ENCODE results near the gene PRMT2. TPM values are rescaled to one million over a fixed set of nuclear protein-coding genes. Genes with fewer than 3 reads are reported as not detected.
"Not testable (repeated sequence)": the region's sequence is repeated elsewhere in the genome, so short reads cannot be mapped to it uniquely, and the experiment has no call there.

Gene PRMT2
- polyA plus RNA-seq, 1 donor = 88.7 TPM

- Histone ChIP-seq H3K9me3 (ENCODE audit: control insufficient read depth, low read depth, low read length) (peaks cover 5% of the 10 kb centered on the region), H3K27me3 (ENCODE audit: control insufficient read depth, insufficient read depth, low read length) (no peaks in the 10 kb centered on the region), H3K4me1 (ENCODE audit: control insufficient read depth, insufficient read depth, low read length) (no peaks in the 10 kb centered on the region), H3K27ac (ENCODE audit: low read length) (no peak overlapping the region), H3K4me3 (ENCODE audit: low read length) (no peak overlapping the region), H3K36me3 (ENCODE audit: control insufficient read depth, insufficient read depth, low read length) (no peaks in the 10 kb centered on the region)
- WGBS (ENCODE audit: insufficient coverage, low lambda C conversion rate) = no CpG with 5 or more reads among the region's 6 CpGs
- no peak for DNase-seq
Measured at GRCh38 chr21:46626975-46627501, 8.4 kb upstream of the PRMT2 start.

GRCh38 chr21:46627726-46628125 is 7.7 kb upstream of the PRMT2 start:
- no peak for DNase-seq
- Histone ChIP-seq H3K4me1 (ENCODE audit: control insufficient read depth, insufficient read depth, low read length) (no peaks in the 10 kb centered on the region), H3K4me3 (ENCODE audit: low read length) (no peak overlapping the region), H3K27ac (ENCODE audit: low read length) (no peak overlapping the region), H3K9me3 (ENCODE audit: control insufficient read depth, low read depth, low read length) (peaks cover 5% of the 10 kb centered on the region), H3K36me3 (ENCODE audit: control insufficient read depth, insufficient read depth, low read length) (no peaks in the 10 kb centered on the region), H3K27me3 (ENCODE audit: control insufficient read depth, insufficient read depth, low read length) (no peaks in the 10 kb centered on the region)
- WGBS (ENCODE audit: insufficient coverage, low lambda C conversion rate) = no CpG with 5 or more reads among the region's 4 CpGs

GRCh38 chr21:46628868-46629267 is 6.6 kb upstream of the PRMT2 start:
- H3K4me1 ChIP-seq (ENCODE audit: control insufficient read depth, insufficient read depth, low read length) = no peaks in the 10 kb centered on the region
- no CpG with 5 or more reads among the region's 6 CpGs for WGBS (ENCODE audit: insufficient coverage, low lambda C conversion rate)
- H3K36me3 ChIP-seq (ENCODE audit: control insufficient read depth, insufficient read depth, low read length) = no peaks in the 10 kb centered on the region
- H3K27ac ChIP-seq (ENCODE audit: low read length) = no peak overlapping the region
- no peaks in the 10 kb centered on the region for H3K27me3 ChIP-seq (ENCODE audit: control insufficient read depth, insufficient read depth, low read length)
- H3K4me3 ChIP-seq (ENCODE audit: low read length) = no peak overlapping the region
- H3K9me3 ChIP-seq (ENCODE audit: control insufficient read depth, low read depth, low read length) = peaks cover 5% of the 10 kb centered on the region
- no peak for DNase-seq

- not testable (repeated sequence) for H3K36me3 ChIP-seq (ENCODE audit: control insufficient read depth, insufficient read depth, low read length); H3K27me3 ChIP-seq (ENCODE audit: control insufficient read depth, insufficient read depth, low read length); H3K9me3 ChIP-seq (ENCODE audit: control insufficient read depth, low read depth, low read length); H3K27ac ChIP-seq (ENCODE audit: low read length); H3K4me3 ChIP-seq (ENCODE audit: low read length); H3K4me1 ChIP-seq (ENCODE audit: control insufficient read depth, insufficient read depth, low read length); DNase-seq
- WGBS (ENCODE audit: insufficient coverage, low lambda C conversion rate) = no CpG with 5 or more reads among the region's 2 CpGs
Measured at GRCh38 chr21:46630915-46631314, 4.6 kb upstream of the PRMT2 start.

GRCh38 chr21:46633566-46633965 is 1.9 kb upstream of the PRMT2 start:
- Histone ChIP-seq H3K36me3 (ENCODE audit: control insufficient read depth, insufficient read depth, low read length) (peaks cover 5% of the 10 kb centered on the region), H3K4me1 (ENCODE audit: control insufficient read depth, insufficient read depth, low read length) (peaks cover 3% of the 10 kb centered on the region), H3K9me3 (ENCODE audit: control insufficient read depth, low read depth, low read length) (no peaks in the 10 kb centered on the region), H3K4me3 (ENCODE audit: low read length) (no peak overlapping the region), H3K27me3 (ENCODE audit: control insufficient read depth, insufficient read depth, low read length) (no peaks in the 10 kb centered on the region), H3K27ac (ENCODE audit: low read length) (no peak overlapping the region)
- WGBS (ENCODE audit: insufficient coverage, low lambda C conversion rate) = 98% methylated on average over 5 of the region's 5 CpGs
- DNase-seq = no peak

- peaks cover 3% of the 10 kb centered on the region for H3K4me1 ChIP-seq (ENCODE audit: control insufficient read depth, insufficient read depth, low read length)
- no peaks in the 10 kb centered on the region for H3K9me3 ChIP-seq (ENCODE audit: control insufficient read depth, low read depth, low read length)
- H3K27ac ChIP-seq (ENCODE audit: low read length) = peak overlapping the region; percentile 99
- no peak overlapping the region for H3K4me3 ChIP-seq (ENCODE audit: low read length)
- no peaks in the 10 kb centered on the region for H3K27me3 ChIP-seq (ENCODE audit: control insufficient read depth, insufficient read depth, low read length)
- peak in 1 of 2 donors; percentile 17 for DNase-seq
- WGBS (ENCODE audit: insufficient coverage, low lambda C conversion rate) = no CpG with 5 or more reads among the region's 8 CpGs
- H3K36me3 ChIP-seq (ENCODE audit: control insufficient read depth, insufficient read depth, low read length) = peaks cover 5% of the 10 kb centered on the region
Measured at GRCh38 chr21:46634427-46634826, 1.0 kb upstream of the PRMT2 start.

- WGBS (ENCODE audit: insufficient coverage, low lambda C conversion rate) = no CpG with 5 or more reads among the region's 14 CpGs
- Histone ChIP-seq H3K4me1 (ENCODE audit: control insufficient read depth, insufficient read depth, low read length) (peaks cover 3% of the 10 kb centered on the region), H3K27ac (ENCODE audit: low read length) (peak overlapping the region; percentile 99), H3K4me3 (ENCODE audit: low read length) (peak overlapping the region; percentile 56), H3K36me3 (ENCODE audit: control insufficient read depth, insufficient read depth, low read length) (peaks cover 5% of the 10 kb centered on the region), H3K9me3 (ENCODE audit: control insufficient read depth, low read depth, low read length) (no peaks in the 10 kb centered on the region), H3K27me3 (ENCODE audit: control insufficient read depth, insufficient read depth, low read length) (no peaks in the 10 kb centered on the region)
- DNase-seq = peak; percentile 77 to 87
Measured at GRCh38 chr21:46634966-46635323, 529 bp upstream of the PRMT2 start.

GRCh38 chr21:46636181-46636512 is 673 bp downstream of the PRMT2 start:
- Histone ChIP-seq H3K27ac (ENCODE audit: low read length) (peak overlapping the region; percentile 99), H3K27me3 (ENCODE audit: control insufficient read depth, insufficient read depth, low read length) (no peaks in the 10 kb centered on the region), H3K4me1 (ENCODE audit: control insufficient read depth, insufficient read depth, low read length) (peaks cover 3% of the 10 kb centered on the region), H3K4me3 (ENCODE audit: low read length) (peak overlapping the region; percentile 99), H3K9me3 (ENCODE audit: control insufficient read depth, low read depth, low read length) (no peaks in the 10 kb centered on the region), H3K36me3 (ENCODE audit: control insufficient read depth, insufficient read depth, low read length) (peaks cover 7% of the 10 kb centered on the region)
- WGBS (ENCODE audit: insufficient coverage, low lambda C conversion rate) = no CpG with 5 or more reads among the region's 8 CpGs
- no peak for DNase-seq

GRCh38 chr21:46636550-46637285 is 1.2 kb downstream of the PRMT2 start:
- Histone ChIP-seq H3K4me1 (ENCODE audit: control insufficient read depth, insufficient read depth, low read length) (peaks cover 3% of the 10 kb centered on the region), H3K9me3 (ENCODE audit: control insufficient read depth, low read depth, low read length) (no peaks in the 10 kb centered on the region), H3K27ac (ENCODE audit: low read length) (peak overlapping the region; percentile 99), H3K4me3 (ENCODE audit: low read length) (peak overlapping the region; percentile 99), H3K27me3 (ENCODE audit: control insufficient read depth, insufficient read depth, low read length) (no peaks in the 10 kb centered on the region), H3K36me3 (ENCODE audit: control insufficient read depth, insufficient read depth, low read length) (peaks cover 12% of the 10 kb centered on the region)
- 70% methylated on average over 2 of the region's 7 CpGs for WGBS (ENCODE audit: insufficient coverage, low lambda C conversion rate)
- no peak for DNase-seq

GRCh38 chr21:46637952-46638746 is 2.7 kb downstream of the PRMT2 start:
- no peaks in the 10 kb centered on the region for H3K27me3 ChIP-seq (ENCODE audit: control insufficient read depth, insufficient read depth, low read length)
- no peak overlapping the region for H3K27ac ChIP-seq (ENCODE audit: low read length)
- H3K4me1 ChIP-seq (ENCODE audit: control insufficient read depth, insufficient read depth, low read length) = peaks cover 3% of the 10 kb centered on the region
- no peaks in the 10 kb centered on the region for H3K9me3 ChIP-seq (ENCODE audit: control insufficient read depth, low read depth, low read length)
- 80% methylated on average over 1 of the region's 3 CpGs for WGBS (ENCODE audit: insufficient coverage, low lambda C conversion rate)
- H3K36me3 ChIP-seq (ENCODE audit: control insufficient read depth, insufficient read depth, low read length) = peaks cover 21% of the 10 kb centered on the region
- peak in 1 of 2 donors; percentile 49 for DNase-seq
- H3K4me3 ChIP-seq (ENCODE audit: low read length) = no peak overlapping the region

Measured in large intestine (tissue), 3 donors.